ENCODE results near the gene MAPK10. TPM values are rescaled to one million over a fixed set of nuclear protein-coding genes. Genes with fewer than 3 reads are reported as not detected.

Gene MAPK10
- total RNA-seq, 1 experiment from 2014 or later = 4.7 TPM

DNA sequence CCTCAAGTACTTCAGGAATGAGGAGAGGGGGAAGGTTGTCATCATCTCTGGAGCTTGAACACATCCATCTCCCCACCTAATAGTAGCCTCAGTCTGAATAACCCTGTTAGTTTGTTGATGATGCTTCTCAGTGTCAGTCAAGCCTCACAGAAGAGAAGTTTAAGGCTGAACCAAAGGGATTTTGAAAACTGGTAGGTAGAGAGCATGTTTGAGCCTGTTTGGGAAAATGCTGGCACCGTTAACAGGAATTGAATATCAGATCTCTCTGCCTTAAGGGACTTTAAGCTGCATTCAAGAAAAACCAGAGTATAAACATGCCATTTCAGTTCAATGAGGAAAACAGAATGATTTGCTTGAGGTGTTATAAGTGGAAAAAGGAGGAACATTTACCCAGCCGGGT, 73.1 kb downstream of the MAPK10 start:
- H3K9ac ChIP-seq (ENCODE audit: extremely low read depth, insufficient read length, low read length) = no peak overlapping the region
- H3K27me3 ChIP-seq (ENCODE audit: insufficient read depth, low read length) = no peaks in the 10 kb centered on the region
- H3K36me3 Mint-ChIP-seq (ENCODE audit: insufficient read depth in 1 of 3, low read depth in 3 of 3) = no peaks in the 10 kb centered on the region
- H3K79me2 ChIP-seq (ENCODE audit: insufficient read depth, low read length) = no peaks in the 10 kb centered on the region
- H3K4me1 Mint-ChIP-seq = peaks cover 2 to 8% of the 10 kb centered on the region in 2 experiments; a peak in 1 of 4 replicates
- no peaks in the 10 kb centered on the region for H3K9me3 ChIP-seq (ENCODE audit: control insufficient read depth, low read depth, low read length)
- TF ChIP-seq, protein P1, sequence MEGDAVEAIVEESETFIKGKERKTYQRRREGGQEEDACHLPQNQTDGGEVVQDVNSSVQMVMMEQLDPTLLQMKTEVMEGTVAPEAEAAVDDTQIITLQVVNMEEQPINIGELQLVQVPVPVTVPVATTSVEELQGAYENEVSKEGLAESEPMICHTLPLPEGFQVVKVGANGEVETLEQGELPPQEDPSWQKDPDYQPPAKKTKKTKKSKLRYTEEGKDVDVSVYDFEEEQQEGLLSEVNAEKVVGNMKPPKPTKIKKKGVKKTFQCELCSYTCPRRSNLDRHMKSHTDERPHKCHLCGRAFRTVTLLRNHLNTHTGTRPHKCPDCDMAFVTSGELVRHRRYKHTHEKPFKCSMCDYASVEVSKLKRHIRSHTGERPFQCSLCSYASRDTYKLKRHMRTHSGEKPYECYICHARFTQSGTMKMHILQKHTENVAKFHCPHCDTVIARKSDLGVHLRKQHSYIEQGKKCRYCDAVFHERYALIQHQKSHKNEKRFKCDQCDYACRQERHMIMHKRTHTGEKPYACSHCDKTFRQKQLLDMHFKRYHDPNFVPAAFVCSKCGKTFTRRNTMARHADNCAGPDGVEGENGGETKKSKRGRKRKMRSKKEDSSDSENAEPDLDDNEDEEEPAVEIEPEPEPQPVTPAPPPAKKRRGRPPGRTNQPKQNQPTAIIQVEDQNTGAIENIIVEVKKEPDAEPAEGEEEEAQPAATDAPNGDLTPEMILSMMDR (conservative IDR thresholded peaks at IDR 0.05) = no peak
- no peaks in the 10 kb centered on the region for H3K4me1 ChIP-seq (ENCODE audit: insufficient read depth, low read length)
- no peak overlapping the region for H4K5ac ChIP-seq (ENCODE audit: insufficient read length, low read depth, low read length)
- H3K18ac ChIP-seq (ENCODE audit: insufficient read length, low read depth, low read length) = no peak overlapping the region
- H3K27ac Mint-ChIP-seq = no peak overlapping the region
- no peaks in the 10 kb centered on the region for H3K23me2 ChIP-seq (ENCODE audit: insufficient read length, low read depth, low read length, poor library complexity, severe bottlenecking)
- no peak overlapping the region for H4K8ac ChIP-seq (replicated peaks; ENCODE audit: insufficient read length, low read depth, low read length)
- H2BK20ac ChIP-seq (ENCODE audit: low read depth, low read length, poor library complexity, severe bottlenecking) = no peak overlapping the region
- H4K20me1 ChIP-seq (ENCODE audit: control insufficient read depth, insufficient read depth, insufficient read length) = no peaks in the 10 kb centered on the region
- DNase-seq = no peak
- WGBS (ENCODE audit: extremely low coverage, insufficient read length, low lambda C conversion rate) = no CpG with 5 or more reads among the region's 2 CpGs
- no peaks in the 10 kb centered on the region for H3K27me3 Mint-ChIP-seq (ENCODE audit: low read depth)
- no peak overlapping the region for H2AK5ac ChIP-seq (ENCODE audit: insufficient read length, low read length)
- no peak overlapping the region for H2BK12ac ChIP-seq (ENCODE audit: insufficient read length, low read depth, low read length)
- no peak overlapping the region for H2BK5ac ChIP-seq (ENCODE audit: insufficient read length, low read length)
- H3K23ac ChIP-seq (ENCODE audit: insufficient read length, low read depth, low read length) = no peak overlapping the region
- no peak overlapping the region for H3K14ac ChIP-seq (ENCODE audit: insufficient read depth, low read length)
- H3K27ac ChIP-seq (ENCODE audit: insufficient read length, low read depth, low read length) = no peak overlapping the region
- no peak overlapping the region for H3T11ph ChIP-seq (ENCODE audit: low read length)
- no peak overlapping the region for H3K56ac ChIP-seq (ENCODE audit: insufficient read length, low read depth, low read length)
- no peak overlapping the region for H2BK120ac ChIP-seq (ENCODE audit: low read depth, low read length, poor library complexity, severe bottlenecking)
- no peak overlapping the region for H3K4ac ChIP-seq (ENCODE audit: low read depth, low read length)
- no peak overlapping the region for H4K91ac ChIP-seq (ENCODE audit: insufficient read length, low read depth, low read length)
- H2BK15ac ChIP-seq (ENCODE audit: low read depth, low read length) = no peak overlapping the region
- H3K79me1 ChIP-seq (ENCODE audit: insufficient read depth, low read depth, low read length, poor library complexity, severe bottlenecking) = no peaks in the 10 kb centered on the region
- H3K4me3 Mint-ChIP-seq = no peak overlapping the region
- no peaks in the 10 kb centered on the region for H3K9me3 Mint-ChIP-seq
- no peak overlapping the region for H2AFZ ChIP-seq (ENCODE audit: low read length)
- no peak overlapping the region for H3K4me2 ChIP-seq (ENCODE audit: insufficient read depth, insufficient read length, low read length)
